SK-N-SH treated with all-trans-retinoic acid at 6 μM for 48 hours (cell line): ENCODE results near the gene R3HDML.

Experiments
- GLIS3 ChIP-seq: fragments of 250-450 bp; sonication (Bioruptor Pico); IDR thresholded peaks from 2 replicates; pipeline ENCODE4 v1.5.0; 2020; ENCODE audit warnings: mild to moderate bottlenecking, moderate library complexity
- OSR1 ChIP-seq: fragments of 250-450 bp; sonication (Bioruptor Pico); IDR thresholded peaks from 2 replicates; pipeline ENCODE4 v1.8.0; 2022; ENCODE audit warnings: moderate library complexity, mild to moderate bottlenecking, inconsistent platforms
- RARB ChIP-seq: fragments of 250-450 bp; sonication (Bioruptor Pico); IDR thresholded peaks from 2 replicates; pipeline ENCODE4 v1.8.0; 2021; ENCODE audit warnings: mild to moderate bottlenecking, moderate library complexity
- TCF4 ChIP-seq: fragments of 250-450 bp; sonication (Bioruptor Pico); IDR thresholded peaks from 2 replicates; pipeline ENCODE4 v1.8.0; 2021; ENCODE audit warnings: mild to moderate bottlenecking, moderate library complexity, borderline replicate concordance
- ZC3H10 ChIP-seq: fragments of 250-450 bp; sonication (Bioruptor Pico); IDR thresholded peaks from 2 replicates; pipeline ENCODE4 v1.5.1; 2021; ENCODE audit warnings: mild to moderate bottlenecking, moderate library complexity
- ZFP3 ChIP-seq: fragments of 250-450 bp; sonication (Bioruptor Pico); IDR thresholded peaks from 2 replicates; pipeline ENCODE4 v1.5.0; 2020; ENCODE audit warnings: mild to moderate bottlenecking, moderate library complexity
- TF ChIP-seq, protein P1 (sequence below): fragments of 250-450 bp; sonication (Bioruptor Pico); IDR thresholded peaks from 2 replicates; pipeline ENCODE4 v1.8.0; 2020; ENCODE audit warnings: mild to moderate bottlenecking, moderate library complexity, borderline replicate concordance
- TF ChIP-seq, protein P2 (sequence below): fragments of 250-450 bp; sonication (Bioruptor Pico); IDR thresholded peaks from 2 replicates; pipeline ENCODE4 v1.5.1; 2021; ENCODE audit warnings: mild to moderate bottlenecking, moderate library complexity

DNA sequence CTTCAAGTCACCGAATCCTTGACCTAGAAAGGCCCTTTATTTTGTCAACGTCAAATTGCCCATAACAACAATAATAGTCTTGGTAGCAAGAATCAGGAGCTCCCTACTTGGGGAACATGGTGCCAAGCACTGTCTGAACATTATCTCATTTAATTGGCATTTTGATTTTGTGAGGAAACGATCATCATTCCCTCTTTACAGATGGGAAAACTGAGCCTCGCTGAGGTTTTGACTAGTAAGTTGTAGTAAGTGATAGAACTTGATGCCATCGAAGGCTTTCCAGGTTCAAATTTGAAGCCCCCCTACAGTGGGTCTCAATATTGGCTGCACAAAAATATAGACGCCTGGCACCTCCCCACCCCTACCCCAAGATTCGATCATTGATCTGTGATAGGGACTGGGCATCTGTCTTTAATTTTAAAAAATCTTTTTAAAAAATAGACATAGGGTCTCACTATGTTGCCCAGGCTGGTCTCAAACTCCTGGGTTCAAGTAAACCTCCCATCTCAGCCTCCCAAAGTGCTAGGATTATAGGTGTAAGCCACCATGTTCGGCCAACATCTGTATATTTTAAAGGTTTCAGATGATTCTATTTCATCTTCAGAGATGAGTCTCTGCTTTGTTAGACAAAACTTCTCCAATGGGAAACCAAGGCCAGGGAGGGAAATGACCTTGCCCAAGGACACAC is 55.4 kb downstream of the R3HDML start:
- TF ChIP-seq OSR1 (no peak), ZC3H10 (CRISPR knock-in tag) (no peak), TCF4 (CRISPR knock-in tag) (no peak), ZFP3 (CRISPR knock-in tag) (no peak), GLIS3 (no peak), RARB (CRISPR knock-in tag) (no peak)
- TF ChIP-seq, protein P1, sequence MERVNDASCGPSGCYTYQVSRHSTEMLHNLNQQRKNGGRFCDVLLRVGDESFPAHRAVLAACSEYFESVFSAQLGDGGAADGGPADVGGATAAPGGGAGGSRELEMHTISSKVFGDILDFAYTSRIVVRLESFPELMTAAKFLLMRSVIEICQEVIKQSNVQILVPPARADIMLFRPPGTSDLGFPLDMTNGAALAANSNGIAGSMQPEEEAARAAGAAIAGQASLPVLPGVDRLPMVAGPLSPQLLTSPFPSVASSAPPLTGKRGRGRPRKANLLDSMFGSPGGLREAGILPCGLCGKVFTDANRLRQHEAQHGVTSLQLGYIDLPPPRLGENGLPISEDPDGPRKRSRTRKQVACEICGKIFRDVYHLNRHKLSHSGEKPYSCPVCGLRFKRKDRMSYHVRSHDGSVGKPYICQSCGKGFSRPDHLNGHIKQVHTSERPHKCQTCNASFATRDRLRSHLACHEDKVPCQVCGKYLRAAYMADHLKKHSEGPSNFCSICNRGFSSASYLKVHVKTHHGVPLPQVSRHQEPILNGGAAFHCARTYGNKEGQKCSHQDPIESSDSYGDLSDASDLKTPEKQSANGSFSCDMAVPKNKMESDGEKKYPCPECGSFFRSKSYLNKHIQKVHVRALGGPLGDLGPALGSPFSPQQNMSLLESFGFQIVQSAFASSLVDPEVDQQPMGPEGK (CRISPR knock-in tag), result no peak
- TF ChIP-seq, protein P2, sequence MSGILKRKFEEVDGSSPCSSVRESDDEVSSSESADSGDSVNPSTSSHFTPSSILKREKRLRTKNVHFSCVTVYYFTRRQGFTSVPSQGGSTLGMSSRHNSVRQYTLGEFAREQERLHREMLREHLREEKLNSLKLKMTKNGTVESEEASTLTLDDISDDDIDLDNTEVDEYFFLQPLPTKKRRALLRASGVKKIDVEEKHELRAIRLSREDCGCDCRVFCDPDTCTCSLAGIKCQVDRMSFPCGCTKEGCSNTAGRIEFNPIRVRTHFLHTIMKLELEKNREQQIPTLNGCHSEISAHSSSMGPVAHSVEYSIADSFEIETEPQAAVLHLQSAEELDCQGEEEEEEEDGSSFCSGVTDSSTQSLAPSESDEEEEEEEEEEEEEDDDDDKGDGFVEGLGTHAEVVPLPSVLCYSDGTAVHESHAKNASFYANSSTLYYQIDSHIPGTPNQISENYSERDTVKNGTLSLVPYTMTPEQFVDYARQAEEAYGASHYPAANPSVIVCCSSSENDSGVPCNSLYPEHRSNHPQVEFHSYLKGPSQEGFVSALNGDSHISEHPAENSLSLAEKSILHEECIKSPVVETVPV, result no peak
